ENCODE results near the gene ADGRL2.

Gene ADGRL2

GRCh38 chr1:81800695-81801650, at the start of gene ADGRL2:
Gene ADGRL2 (plus strand): TSS chr1:81800934. CDS start chr1:81836985, 36,051 bp downstream.
- peak; percentile 75 to 89 for DNase-seq

- no peak for DNase-seq
Observed at GRCh38 chr1:81752840-81753239, 47.9 kb upstream of the ADGRL2 start.

GRCh38 chr1:81754424-81754823, 46.3 kb upstream of the ADGRL2 start:
- no peak for DNase-seq

- no peak for DNase-seq
Observed at GRCh38 chr1:81756872-81757271, 43.9 kb upstream of the ADGRL2 start.

- DNase-seq: no peak
Observed at GRCh38 chr1:81757398-81758020, 43.2 kb upstream of the ADGRL2 start.

- no peak for DNase-seq
Observed at GRCh38 chr1:81758181-81758580, 42.6 kb upstream of the ADGRL2 start.

- DNase-seq: no peak
Observed at GRCh38 chr1:81760477-81761097, 40.1 kb upstream of the ADGRL2 start.

- no peak for DNase-seq
Observed at GRCh38 chr1:81775510-81775909, 25.2 kb upstream of the ADGRL2 start.

GRCh38 chr1:81780705-81781454, 19.9 kb upstream of the ADGRL2 start:
- no peak for DNase-seq

- no peak for DNase-seq
Observed at GRCh38 chr1:81781749-81782148, 19.0 kb upstream of the ADGRL2 start.

GRCh38 chr1:81792184-81792583, 8.6 kb upstream of the ADGRL2 start:
- DNase-seq: no peak

- no peak for DNase-seq
Observed at GRCh38 chr1:81797701-81798100, 3.0 kb upstream of the ADGRL2 start.

- peak; percentile 39 to 64 for DNase-seq
Observed at GRCh38 chr1:81799939-81800694, 617 bp upstream of the ADGRL2 start.

GRCh38 chr1:81801651-81802456, 1.1 kb downstream of the ADGRL2 start:
- DNase-seq: peak; percentile 37 to 61

- no peak for DNase-seq
Observed at GRCh38 chr1:81802457-81802706, 1.6 kb downstream of the ADGRL2 start.

- peak; percentile 52 to 78 for DNase-seq
Observed at GRCh38 chr1:81802707-81803430, 2.1 kb downstream of the ADGRL2 start.

- DNase-seq: peak in 1 of 2 experiments; percentile 38
Observed at GRCh38 chr1:81803431-81804110, 2.8 kb downstream of the ADGRL2 start.

- DNase-seq: no peak
Observed at GRCh38 chr1:81804312-81804711, 3.6 kb downstream of the ADGRL2 start.

- peak in 1 of 2 experiments; percentile 23 for DNase-seq
Observed at GRCh38 chr1:81805537-81806431, 5.0 kb downstream of the ADGRL2 start.
